Activated CD4-positive, alpha-beta T cell treated with anti-CD3 and anti-CD28 coated beads, Interleukin-10, Interleukin-2, amounts not matched to agents 100 ng/mL and 50 ng/mL, durations not matched to agents 16 hours and 8 hours (primary cell): Measurements from ENCODE around the gene KRTAP5-3.
"Not testable (repeated sequence)": the region's sequence is repeated elsewhere in the genome, so short reads cannot be mapped to it uniquely, and the experiment has no call there.

ENCODE experiments used
- DNase-seq: peaks from one replicate; pipeline ENCODE4 v3.0.0-alpha.2; 2020

KRTAP5-3 gene

GRCh38 chr11:1608363-1608762, at the start of gene KRTAP5-3:
Gene KRTAP5-3 (minus strand): TSS chr11:1608463. CDS start chr11:1608385, 78 bp downstream.
- no peak for DNase-seq

DNA sequence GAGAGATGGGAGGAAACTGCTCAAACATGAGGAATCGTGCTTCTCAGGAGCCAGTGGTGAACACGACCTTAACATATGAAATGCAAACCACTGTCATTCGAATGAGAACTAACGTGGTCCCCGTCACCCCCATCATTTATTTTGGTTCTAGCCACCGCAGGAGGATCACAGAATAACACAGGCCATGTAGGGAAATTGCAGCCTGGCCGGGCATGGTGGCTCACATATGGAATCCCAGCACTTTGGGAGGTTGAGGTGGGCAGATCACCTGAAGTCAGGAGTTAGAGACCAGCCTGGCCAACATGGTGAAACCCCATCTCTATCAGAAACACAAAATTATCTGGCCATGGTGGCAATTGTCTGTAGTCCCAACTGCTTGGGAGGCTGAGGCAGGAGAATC, 48.4 kb upstream of the KRTAP5-3 start:
- no peak for DNase-seq

- DNase-seq, result no peak
Observed at GRCh38 chr11:1656061-1656441, 47.8 kb upstream of the KRTAP5-3 start.

DNA sequence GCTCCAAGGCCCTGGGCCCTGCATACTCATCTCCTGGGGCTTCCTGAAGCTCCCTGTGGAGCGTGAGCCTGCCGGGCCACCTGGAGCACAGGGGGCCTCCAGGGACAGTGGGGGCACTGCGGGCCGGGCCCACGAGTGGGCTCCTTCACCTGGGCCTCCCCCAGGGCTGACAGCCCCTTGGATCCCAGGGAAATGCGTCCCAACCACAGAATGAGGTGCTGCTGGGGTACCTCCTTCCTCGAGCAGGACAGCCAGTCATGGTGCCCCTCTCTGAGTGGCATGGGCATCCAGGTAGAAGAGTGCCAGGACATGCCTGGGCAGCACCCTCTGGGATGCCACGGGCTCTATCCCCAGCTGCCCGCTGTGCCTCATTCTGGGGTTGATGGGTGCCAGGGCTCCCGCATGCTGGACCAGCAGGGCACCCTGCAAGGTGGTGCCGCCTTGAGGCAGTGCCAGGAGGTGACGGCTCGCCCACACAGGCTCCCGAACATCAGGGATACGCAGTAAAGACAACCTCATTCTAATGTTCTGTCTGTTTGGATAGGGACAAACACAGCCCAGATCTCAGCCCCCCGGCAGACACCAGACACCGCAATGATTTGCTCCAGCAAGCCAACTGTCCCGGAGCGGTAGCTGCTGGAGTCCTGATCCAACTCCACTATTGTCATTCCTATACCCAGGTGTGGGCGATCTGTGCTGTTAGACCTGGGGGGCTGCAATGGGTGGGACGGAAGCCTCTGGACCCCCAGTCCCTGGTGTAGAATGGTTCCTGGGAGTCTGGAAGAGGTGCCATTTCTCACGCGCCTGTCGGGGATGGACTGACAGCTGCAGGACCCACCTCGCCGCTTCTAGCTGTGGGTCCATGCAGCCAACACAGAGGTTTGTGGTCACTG, 47.2 kb upstream of the KRTAP5-3 start:
- no peak for DNase-seq

GRCh38 chr11:1654388-1655167, 46.3 kb upstream of the KRTAP5-3 start:
- no peak for DNase-seq

GRCh38 chr11:1653541-1654387, 45.5 kb upstream of the KRTAP5-3 start:
- DNase-seq, result no peak

DNA sequence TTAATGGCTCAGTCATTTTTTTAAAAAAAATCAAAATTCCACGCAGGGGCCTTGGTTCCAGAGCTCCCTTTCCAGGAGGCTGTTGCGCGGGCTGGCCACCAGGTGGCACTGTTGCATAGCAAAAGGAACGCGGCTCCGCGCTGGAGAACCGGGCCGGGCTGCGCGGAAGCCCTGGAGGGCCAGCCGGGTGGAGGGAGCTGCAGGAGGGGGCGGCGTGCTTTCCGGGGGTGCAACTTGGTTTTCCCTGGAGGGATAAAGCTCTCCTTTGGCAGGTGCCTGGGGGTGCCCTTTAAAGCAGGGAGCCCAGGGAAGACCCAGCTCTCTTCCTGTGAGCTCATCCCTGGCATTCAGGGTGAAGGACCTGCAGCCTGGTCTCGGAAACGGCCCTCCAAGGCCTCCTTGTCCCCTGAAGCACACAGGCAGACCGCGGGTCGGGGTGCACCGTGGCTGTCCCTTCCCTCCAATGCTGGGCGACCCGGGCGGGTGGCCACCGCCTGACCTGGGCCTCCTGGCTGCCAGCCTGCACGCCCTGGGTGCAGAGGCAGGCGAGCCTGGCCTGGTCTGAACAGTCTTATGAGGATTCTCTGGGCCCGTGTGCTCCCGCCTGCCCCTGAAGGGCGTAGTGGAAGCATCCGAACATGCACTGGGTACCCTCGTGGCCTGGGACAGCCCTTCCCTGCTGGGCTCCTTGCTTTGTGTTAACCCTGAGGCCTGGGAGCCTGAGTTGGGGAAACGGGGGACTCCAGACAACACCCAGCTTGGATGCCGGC, 44.7 kb upstream of the KRTAP5-3 start:
- DNase-seq, result peak; percentile 78

DNA sequence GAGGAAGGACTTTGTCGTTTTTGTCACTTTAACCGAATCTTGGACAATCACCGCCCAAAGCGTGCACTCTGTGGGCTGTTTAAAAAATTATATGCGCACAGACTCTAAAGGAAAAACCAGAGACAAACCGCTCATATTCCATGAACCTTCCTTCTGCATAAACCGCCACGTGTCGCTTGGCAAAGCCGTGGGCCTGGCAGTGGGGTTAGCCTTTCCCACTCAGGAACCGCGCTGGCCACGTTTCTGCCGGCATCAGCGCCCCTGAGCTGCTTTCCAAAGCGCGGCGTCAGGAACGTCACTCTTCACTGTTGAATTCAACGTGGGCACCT, 44.1 kb upstream of the KRTAP5-3 start:
- no peak for DNase-seq

DNA sequence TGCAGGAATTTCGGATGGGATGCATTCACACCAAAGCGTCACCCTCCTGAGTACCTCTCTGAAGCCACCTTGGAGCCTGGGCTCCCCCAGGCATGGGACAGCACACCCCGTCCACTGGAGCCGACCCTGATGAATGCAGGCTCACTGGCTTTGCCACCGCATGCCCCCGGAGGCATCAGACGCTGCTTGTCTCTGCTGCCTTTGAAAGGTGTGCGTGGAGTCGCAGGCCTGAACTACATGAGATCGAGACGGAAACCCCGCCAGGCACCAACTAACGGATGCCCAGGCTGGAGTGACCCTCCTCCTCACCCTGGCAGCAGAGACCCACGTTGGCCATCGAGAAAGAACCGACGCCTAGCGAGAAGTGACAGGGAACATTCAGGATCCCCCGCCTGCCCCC, 43.8 kb upstream of the KRTAP5-3 start:
- DNase-seq, result no peak

GRCh38 chr11:1651411-1651980, 43.2 kb upstream of the KRTAP5-3 start:
- DNase-seq, result no peak

- DNase-seq, result no peak
Observed at GRCh38 chr11:1650918-1651262, 42.6 kb upstream of the KRTAP5-3 start.

- no peak for DNase-seq
Observed at GRCh38 chr11:1650034-1650917, 42.0 kb upstream of the KRTAP5-3 start.

DNA sequence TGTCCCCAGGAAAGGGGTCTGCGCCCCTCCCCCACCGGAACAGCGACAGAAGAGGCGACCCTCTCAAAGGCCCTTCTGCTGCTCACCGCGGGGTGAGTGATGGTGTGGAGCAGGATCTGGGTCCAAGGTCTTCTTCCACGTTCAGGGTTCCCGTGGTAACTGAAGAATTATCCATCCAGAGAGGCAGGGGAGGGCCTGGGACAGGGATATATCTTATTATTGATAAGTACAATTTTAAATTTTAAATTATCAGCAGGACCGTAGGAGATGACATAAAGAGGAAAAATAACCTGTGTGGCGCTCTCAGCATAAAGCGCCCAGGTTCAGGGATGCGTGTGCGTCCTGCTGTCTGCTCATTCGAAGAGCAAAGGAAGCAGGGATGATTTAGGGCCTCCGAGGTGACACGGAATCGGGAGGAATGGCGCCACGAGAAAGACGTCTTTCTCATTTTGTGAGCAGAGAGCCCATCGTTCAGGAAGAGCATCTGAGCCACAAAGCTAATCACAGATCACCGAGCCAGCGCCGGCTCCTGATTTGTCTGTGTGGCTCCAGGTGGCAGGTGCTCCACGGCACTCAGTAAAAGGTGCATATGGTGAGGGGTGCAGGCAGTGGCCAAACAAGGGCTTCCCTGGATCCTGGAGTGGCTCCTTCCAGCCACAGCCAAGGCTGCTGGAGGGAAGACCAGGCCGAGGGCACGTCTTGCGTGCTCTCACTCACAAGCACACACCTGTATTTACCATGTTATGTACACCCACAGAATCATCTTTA, 40.6 kb upstream of the KRTAP5-3 start:
- no peak for DNase-seq

- no peak for DNase-seq
Observed at GRCh38 chr11:1647901-1648652, 39.8 kb upstream of the KRTAP5-3 start.

DNA sequence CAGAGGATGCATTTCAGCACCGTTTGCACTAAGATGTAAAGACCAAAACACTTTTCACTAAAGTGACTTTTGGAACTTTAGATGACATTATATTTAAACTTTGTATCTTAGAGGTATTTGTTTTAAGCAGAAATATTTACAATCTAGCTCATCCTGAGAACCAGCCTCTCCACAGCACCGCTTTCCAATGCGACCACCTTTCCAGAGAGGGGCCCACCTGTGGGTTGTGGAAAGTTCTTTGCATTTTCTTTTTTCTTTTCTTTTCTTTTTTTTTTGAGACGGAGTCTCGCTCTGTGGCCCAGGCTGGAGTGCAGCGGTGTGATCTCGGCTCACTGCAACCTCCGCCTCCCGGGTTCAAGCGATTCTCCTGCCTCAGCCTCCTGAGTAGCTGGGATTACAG, 38.3 kb upstream of the KRTAP5-3 start:
- not testable (repeated sequence) for DNase-seq

DNA sequence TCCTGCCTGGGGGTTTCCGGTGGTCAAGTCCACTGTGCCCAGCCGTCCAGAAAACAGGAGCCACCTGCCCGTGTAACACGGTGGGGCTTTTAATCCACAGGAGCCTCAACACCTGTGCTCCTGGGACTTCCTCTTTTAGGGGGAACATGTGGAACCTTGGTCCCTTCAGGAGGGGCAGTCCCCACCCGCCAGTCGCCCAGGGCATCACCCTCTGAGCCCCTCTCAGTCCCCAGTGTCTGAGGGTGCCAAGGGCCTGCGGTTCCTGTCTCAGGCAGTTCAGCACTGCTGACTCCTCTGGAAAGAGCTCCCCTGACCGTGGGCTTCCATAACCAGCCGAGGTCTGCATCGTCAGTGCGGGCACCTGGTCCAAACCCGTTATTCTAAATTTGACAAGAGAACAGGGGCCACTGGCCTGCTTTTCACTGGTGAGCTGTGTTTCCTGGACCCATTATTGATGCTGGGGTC, 37.1 kb upstream of the KRTAP5-3 start:
- no peak for DNase-seq

DNA sequence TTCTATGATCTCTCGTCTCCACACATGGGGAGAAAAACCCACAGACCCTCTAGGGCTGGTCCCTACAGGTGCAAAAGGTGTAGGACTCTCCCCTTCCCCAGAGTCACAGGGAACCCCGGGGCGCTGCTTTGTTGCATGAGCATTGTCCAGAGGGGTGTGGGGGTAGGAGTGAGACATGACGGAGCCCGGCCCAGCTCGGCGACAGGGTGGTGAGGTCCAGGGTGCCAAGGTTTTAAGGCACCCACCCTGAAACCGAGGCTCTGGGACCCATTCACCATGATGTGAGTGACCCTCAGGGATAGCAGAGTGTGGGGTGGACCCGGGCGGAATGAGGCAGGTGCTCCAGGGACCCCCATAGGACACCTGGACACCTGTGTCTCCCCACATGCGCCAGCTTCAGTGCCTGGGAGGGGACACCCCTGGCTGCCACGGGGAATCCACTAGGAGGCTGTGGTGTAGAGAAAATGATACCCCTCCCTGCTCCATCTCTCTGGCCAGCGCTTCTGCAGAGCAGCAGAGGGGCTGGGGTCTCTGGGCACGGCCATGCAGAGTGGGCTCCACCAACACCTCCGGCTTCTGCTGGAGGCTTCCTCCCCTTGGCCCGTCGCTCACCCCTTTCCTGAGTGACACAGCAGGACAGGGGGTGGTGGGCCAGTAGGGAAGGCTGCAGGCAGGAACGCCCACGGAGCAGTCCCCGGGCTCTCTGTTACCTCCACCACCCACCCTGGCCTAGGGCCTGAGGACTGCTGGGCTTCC, 36.5 kb upstream of the KRTAP5-3 start:
- no peak for DNase-seq

DNA sequence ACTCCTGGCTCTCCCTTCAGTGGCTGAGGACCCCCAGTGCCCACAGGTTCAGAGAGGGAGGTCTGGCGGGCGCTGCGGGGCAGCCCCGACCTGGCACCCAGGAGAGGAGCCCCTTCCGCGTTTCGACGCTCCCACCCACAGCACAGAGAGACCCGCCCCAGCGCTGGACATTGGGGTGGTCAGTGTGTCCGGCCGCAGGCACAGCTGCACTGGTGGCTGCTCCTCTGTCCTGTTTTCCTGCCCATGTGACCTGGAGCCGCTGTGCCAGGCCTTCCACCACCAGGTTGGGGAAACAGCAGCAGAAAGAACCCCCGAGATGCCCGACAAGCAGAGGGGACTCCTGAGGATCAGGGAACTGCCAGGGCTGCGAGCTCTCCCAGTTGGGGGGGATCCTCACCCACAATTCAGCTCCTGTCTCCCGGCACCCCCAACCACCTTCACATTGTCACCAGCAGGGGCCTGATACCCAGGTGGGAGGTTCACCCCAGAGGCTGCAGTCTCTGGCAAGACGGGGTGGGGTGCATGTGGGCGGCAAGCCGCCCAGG, 35.0 kb upstream of the KRTAP5-3 start:
- no peak for DNase-seq
